Activated T-helper 9 cell treated with anti-CD3 and anti-CD28 coated beads, Interleukin-2, amount 50 U/mL, for 16 hours (primary cell): ENCODE results near the gene PARD6B.
"Not testable (repeated sequence)": the region's sequence is repeated elsewhere in the genome, so short reads cannot be mapped to it uniquely, and the experiment has no call there.

Experiments used
- DNase-seq: peaks from one replicate; pipeline ENCODE4 v3.0.0-alpha.2; 2020; ENCODE audit warnings: low read depth

Gene PARD6B

GRCh38 chr20:50703651-50704438 lies 27.5 kb upstream of the PARD6B start:
- DNase-seq = not testable (repeated sequence)

- DNase-seq = no peak
Observed at GRCh38 chr20:50704514-50704913, 26.9 kb upstream of the PARD6B start.

GRCh38 chr20:50704971-50705370 lies 26.4 kb upstream of the PARD6B start:
- DNase-seq = no peak

GRCh38 chr20:50708845-50709635 lies 22.3 kb upstream of the PARD6B start:
- no peak for DNase-seq

- DNase-seq = no peak
Observed at GRCh38 chr20:50709636-50709973, 21.8 kb upstream of the PARD6B start.

GRCh38 chr20:50710492-50711063 lies 20.8 kb upstream of the PARD6B start:
- DNase-seq = no peak

- no peak for DNase-seq
Observed at GRCh38 chr20:50711113-50711825, 20.1 kb upstream of the PARD6B start.

- DNase-seq = no peak
Observed at GRCh38 chr20:50712771-50713656, 18.4 kb upstream of the PARD6B start.

- no peak for DNase-seq
Observed at GRCh38 chr20:50713657-50714101, 17.7 kb upstream of the PARD6B start.

GRCh38 chr20:50714426-50714825 lies 17.0 kb upstream of the PARD6B start:
- DNase-seq = not testable (repeated sequence)

- DNase-seq = no peak
Observed at GRCh38 chr20:50715694-50716093, 15.7 kb upstream of the PARD6B start.

GRCh38 chr20:50716518-50716917 lies 14.9 kb upstream of the PARD6B start:
- no peak for DNase-seq

GRCh38 chr20:50717312-50717711 lies 14.1 kb upstream of the PARD6B start:
- DNase-seq = no peak

- DNase-seq = no peak
Observed at GRCh38 chr20:50717974-50718761, 13.2 kb upstream of the PARD6B start.

- no peak for DNase-seq
Observed at GRCh38 chr20:50719328-50719727, 12.1 kb upstream of the PARD6B start.

GRCh38 chr20:50720026-50720425 lies 11.4 kb upstream of the PARD6B start:
- DNase-seq = no peak

GRCh38 chr20:50720582-50720981 lies 10.8 kb upstream of the PARD6B start:
- DNase-seq = no peak

GRCh38 chr20:50721881-50722281 lies 9.5 kb upstream of the PARD6B start:
- no peak for DNase-seq

GRCh38 chr20:50722424-50723155 lies 8.8 kb upstream of the PARD6B start:
- no peak for DNase-seq

GRCh38 chr20:50723672-50724071 lies 7.7 kb upstream of the PARD6B start:
- no peak for DNase-seq
